SHP77 (cell line): ENCODE results near the gene WSCD2.
A peak's percentile ranks its signal among the peaks of the same experiment; 100 is the strongest.

Experiments
- DNase-seq, 2 experiments: peaks; one replicate each; lab custom pipeline; 2025; lab: John Stamatoyannopoulos, UW

WSCD2 gene

GRCh38 chr12:108166505-108166904 lies 37.4 kb downstream of the WSCD2 start:
- DNase-seq: no peak

GRCh38 chr12:108167974-108168373 lies 38.9 kb downstream of the WSCD2 start:
- no peak for DNase-seq

GRCh38 chr12:108169708-108170107 lies 40.6 kb downstream of the WSCD2 start:
- no peak for DNase-seq

- DNase-seq: no peak
These were observed 41.1 kb downstream of the WSCD2 start for GRCh38 chr12:108170164-108170563.

DNA sequence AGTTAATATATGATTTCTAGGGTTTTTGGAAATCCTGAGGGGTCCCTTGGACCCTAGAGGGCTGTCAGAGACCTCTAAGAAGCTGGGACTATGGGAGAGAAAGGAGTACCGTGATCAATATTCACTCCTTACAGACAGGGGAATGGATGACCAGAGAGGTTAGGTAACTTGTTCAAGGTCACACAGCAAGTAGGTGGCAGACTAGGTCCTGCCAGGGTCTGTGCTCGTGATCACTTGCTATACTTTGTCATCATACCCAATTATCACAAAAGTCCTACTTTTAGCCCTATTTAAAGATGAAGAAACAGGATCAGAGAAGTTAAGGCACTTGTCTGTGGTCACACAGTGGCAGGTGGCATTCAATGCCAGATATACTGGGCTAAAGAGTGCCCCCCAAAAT lies 42.9 kb downstream of the WSCD2 start:
- DNase-seq: no peak

GRCh38 chr12:108173160-108173559 lies 44.1 kb downstream of the WSCD2 start:
- DNase-seq: no peak

DNA sequence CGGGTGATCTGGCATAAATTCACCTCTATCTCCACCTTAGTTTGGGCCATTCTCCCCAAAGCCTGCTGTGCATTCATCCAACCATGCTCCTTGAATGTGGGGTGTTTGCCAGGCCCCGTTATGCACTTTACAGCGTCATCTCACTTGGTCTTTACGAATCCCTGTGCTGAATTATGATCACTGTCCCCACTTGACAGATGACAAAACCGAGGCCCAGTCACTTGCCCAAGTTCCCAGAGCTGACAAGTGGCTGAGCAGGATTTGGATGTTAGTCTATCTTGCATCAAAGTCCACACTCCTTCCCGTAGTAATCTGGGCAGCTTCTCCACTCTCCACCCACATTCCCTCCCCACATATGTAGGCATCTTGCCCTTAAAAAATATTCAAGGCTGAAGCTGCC lies 44.8 kb downstream of the WSCD2 start:
- DNase-seq: no peak

GRCh38 chr12:108174641-108175040 lies 45.6 kb downstream of the WSCD2 start:
- DNase-seq: no peak

GRCh38 chr12:108175310-108175709 lies 46.2 kb downstream of the WSCD2 start:
- no peak for DNase-seq

GRCh38 chr12:108176292-108176691 lies 47.2 kb downstream of the WSCD2 start:
- DNase-seq: no peak

DNA sequence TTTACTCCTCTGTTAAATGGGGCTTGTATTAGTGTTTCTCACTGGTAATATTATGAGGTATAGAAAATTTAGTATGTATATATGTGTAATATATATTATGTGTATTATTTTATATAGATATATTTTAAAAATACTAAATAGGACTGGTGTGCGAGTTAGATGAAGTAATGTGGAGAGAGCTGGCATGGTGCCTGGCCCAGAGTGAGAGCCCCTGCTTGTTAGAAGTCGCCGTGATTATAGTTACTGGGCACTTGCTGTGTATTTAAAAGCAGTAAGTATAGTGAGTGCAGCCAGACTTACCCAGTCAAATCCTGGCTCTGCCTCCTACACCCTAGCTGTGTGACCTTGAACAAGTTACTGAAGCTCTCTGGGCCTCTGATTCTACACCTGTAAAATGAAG lies 48.0 kb downstream of the WSCD2 start:
- no peak for DNase-seq

- DNase-seq: no peak
These were observed 50.2 kb downstream of the WSCD2 start for GRCh38 chr12:108179305-108179704.

GRCh38 chr12:108180255-108181094 lies 51.4 kb downstream of the WSCD2 start:
- DNase-seq: no peak

- DNase-seq: no peak
These were observed 52.0 kb downstream of the WSCD2 start for GRCh38 chr12:108181095-108181454.

DNA sequence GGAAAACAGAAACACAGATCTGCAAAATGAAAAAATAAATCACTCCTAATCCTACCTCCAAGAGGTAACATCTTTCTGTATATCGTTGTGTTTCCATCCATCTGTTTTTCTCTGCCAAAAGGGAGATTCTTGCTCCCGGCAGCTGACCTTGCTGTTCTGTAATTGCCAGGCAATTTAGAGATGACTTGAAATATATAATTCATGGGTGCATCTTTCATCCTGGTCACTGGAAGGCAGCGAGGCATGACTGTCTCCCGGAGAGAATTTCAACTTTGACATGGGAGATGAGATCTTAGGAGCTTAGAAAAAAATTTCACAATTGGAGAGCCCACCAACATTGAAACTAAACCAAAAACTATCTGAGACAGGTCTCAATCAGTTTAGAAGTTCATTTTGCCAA lies 53.0 kb downstream of the WSCD2 start:
- no peak for DNase-seq

DNA sequence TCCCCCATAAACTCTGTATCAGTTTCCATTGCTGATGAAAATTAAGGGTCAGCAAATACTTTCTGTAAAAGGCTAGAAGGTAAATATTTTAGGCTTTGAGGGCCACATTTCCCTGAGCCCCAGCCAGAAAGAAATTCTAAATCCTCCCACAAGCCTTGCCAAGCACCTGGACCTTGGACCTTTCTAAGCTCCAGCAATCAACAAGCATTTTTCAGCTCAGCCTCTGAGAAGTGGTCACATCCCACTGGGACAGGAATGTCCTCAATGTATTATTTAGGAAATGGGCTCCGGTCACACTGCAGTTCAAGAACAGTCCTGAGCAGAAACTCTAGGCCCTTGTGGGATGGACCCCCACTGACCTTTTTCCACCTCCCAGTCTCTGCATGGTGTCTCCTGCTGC lies 55.9 kb downstream of the WSCD2 start:
- DNase-seq: no peak

DNA sequence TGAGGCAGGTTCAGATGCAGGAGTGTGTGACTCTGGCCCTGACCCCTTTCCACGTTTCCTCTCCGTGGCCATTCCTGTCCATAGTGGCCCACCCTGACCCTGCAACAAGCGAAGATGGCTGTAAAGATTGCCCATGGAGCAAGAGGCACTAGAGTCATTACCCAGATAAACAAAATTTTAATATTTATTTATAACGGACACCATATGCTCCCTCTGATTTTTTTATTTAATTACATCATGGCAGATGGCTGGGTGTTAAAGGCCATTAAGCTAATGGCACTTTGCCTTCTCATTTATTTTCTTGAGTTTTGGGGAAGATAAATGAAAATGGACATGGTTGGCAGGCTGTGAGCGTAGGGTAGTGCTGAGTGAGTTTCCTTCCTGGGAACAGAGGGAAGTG lies 58.7 kb downstream of the WSCD2 start:
- no peak for DNase-seq

DNA sequence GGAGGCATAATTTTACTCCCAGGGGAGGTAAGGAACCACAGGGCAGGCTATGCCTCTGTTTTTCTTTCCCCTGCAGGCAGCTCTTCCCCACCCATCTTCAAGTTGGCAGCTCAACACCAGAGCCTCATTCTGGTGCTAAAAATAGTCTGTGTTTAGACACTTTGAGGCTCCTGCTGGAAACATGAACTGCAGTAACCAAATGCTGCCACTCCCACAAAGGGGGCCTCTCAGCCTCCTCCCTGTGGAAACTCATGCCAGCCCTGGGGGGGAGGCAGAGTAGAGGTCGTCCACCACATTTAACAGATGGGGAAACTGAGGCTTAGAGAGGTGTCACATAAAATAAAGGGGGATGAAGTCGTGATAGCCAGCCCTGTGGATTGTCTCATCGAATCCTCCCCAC lies 61.4 kb downstream of the WSCD2 start:
- DNase-seq: no peak

DNA sequence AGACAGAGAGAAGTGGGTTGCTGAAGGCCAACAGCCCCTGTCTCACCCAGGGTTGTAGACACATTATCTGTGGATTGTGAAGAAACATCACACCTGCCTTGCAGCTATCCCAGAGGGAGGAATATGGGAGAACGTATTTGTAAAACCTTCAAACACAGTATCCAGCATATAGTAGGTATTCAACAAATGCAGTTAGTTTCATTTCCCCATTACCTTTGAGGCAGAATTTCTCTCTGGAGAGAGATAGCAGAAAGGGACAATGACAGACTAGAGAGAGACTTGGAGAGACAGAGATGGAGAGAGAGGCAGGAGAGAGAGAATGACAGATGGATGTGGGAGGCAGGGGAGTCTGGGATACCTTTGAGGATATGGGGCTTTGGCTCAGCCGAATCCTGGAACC lies 62.0 kb downstream of the WSCD2 start:
- no peak for DNase-seq

GRCh38 chr12:108191938-108192337 lies 62.9 kb downstream of the WSCD2 start:
- DNase-seq: no peak

DNA sequence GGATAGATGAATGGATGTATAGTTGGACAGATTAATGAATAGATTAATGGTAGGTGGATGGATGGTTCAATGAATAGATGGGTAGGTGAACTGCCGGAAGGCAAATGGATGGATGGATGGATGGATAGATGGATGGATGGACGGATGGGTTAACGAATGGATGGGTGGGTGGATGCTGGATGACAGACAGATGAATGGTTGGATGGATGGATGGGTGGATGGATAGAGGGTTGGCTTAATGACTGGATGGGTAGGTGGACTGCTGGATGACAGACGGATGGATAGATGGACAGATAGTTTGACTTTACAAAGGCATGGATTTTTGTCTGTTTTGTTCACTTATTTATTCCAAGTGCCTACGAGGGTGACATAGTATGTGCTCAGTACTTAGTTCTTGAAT lies 64.4 kb downstream of the WSCD2 start:
- DNase-seq: no peak

- DNase-seq: peak; percentile 6 to 12
These were observed 64.8 kb downstream of the WSCD2 start for GRCh38 chr12:108193917-108194316.

DNA sequence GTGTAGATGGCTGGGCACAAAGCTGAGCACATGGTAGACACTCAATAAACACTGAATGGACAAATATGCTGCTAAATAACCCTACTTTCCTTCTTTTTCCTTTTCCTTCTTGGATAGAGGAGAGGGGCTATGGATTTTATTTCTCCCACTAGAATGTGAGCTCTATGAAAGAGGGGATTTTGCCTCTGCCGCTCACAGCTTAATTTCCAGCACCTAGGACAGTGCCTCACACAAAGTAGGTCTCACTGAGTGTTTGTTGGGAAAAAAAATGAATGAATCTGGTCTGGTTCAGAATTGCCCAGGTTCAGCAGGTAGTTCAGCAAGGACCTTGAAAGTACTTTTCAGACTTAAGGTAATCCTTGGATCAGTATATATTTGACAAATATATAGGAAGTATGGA lies 65.5 kb downstream of the WSCD2 start:
- DNase-seq: no peak

- DNase-seq: no peak
These were observed 67.2 kb downstream of the WSCD2 start for GRCh38 chr12:108196319-108196718.
